NT2/D1 (cell line): Measurements from ENCODE around the gene SLC6A2.

Source experiments
- SUZ12 ChIP-seq: IDR thresholded peaks from 2 replicates; pipeline ENCODE4 v1.6.1; 2011; ENCODE audit not compliant: insufficient read length, insufficient read depth; ENCODE audit errors: extremely low read depth
- YY1 ChIP-seq: IDR thresholded peaks from 2 replicates; pipeline ENCODE4 v1.6.1; 2011; ENCODE audit not compliant: insufficient read length, insufficient read depth
- ZNF274 ChIP-seq: IDR thresholded peaks from 2 replicates; pipeline ENCODE4 v1.6.1; 2011; ENCODE audit warnings: mild to moderate bottlenecking, low read depth, low read length

DNA sequence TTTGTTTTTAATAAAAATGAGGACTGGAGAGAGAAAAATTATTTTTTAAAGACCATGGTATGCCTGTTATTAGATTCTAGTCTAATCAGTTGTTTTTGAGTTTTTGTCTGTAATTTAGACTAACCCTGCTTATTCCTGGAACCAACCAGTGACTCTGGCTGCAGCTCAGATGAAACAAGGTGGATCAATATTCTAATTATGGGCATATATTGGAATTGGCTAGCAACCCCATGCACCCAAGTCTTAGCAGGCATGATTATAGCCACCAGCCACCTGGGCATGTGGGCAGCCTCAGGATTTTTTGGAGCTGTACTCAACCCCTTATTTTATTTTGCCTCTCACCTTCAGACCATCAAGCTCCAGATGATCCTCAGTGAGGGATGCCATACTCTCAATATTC is 21.6 kb upstream of the SLC6A2 start:
- TF ChIP-seq ZNF274 (no peak), SUZ12 (no peak), YY1 (no peak)
